ENCODE measurements around the gene CHN1.

DNA sequence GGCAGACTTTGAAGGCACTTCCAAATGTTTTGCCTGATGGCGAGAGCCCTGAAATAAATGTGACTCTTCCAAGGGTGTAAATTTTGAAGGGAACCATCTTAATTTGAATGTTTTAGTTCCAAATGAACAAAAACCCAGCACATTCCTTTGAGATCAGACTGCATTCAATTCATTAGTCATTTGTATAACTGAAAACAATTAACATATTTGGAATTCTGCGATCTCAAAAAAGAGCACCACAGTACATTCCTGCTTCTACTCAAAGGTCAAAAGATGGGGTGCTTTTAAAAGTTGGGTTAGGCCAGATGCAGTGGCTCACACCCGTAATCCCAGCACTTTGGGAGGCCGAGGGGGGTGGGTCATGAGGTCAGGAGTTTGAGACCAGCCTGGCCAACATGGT, 202.7 kb downstream of the CHN1 start:
- TF ChIP-seq, protein P1, sequence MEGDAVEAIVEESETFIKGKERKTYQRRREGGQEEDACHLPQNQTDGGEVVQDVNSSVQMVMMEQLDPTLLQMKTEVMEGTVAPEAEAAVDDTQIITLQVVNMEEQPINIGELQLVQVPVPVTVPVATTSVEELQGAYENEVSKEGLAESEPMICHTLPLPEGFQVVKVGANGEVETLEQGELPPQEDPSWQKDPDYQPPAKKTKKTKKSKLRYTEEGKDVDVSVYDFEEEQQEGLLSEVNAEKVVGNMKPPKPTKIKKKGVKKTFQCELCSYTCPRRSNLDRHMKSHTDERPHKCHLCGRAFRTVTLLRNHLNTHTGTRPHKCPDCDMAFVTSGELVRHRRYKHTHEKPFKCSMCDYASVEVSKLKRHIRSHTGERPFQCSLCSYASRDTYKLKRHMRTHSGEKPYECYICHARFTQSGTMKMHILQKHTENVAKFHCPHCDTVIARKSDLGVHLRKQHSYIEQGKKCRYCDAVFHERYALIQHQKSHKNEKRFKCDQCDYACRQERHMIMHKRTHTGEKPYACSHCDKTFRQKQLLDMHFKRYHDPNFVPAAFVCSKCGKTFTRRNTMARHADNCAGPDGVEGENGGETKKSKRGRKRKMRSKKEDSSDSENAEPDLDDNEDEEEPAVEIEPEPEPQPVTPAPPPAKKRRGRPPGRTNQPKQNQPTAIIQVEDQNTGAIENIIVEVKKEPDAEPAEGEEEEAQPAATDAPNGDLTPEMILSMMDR (IDR thresholded peaks at IDR 0.05) = no peak
- TF ChIP-seq ZFX (IDR thresholded peaks at IDR 0.05; ENCODE audit: borderline replicate concordance) = no peak

Data from 22Rv1 (cell line).